ENCODE measurements around the gene TNMD. TPM values are rescaled to one million over a fixed set of nuclear protein-coding genes. Genes with fewer than 3 reads are reported as not detected.
A peak's percentile ranks its signal among the peaks of the same experiment; 100 is the strongest.

The TNMD gene
- total RNA-seq, 1 donor from 2014 or later: not detected

- Mint-ChIP-seq H3K27ac (ENCODE audit: unreplicated experiment) (no peak overlapping the region), H3K27me3 (ENCODE audit: unreplicated experiment) (no peaks in the 10 kb centered on the region), H3K36me3 (ENCODE audit: unreplicated experiment) (no peaks in the 10 kb centered on the region), H3K4me1 (ENCODE audit: low read depth, unreplicated experiment) (peaks cover 2% of the 10 kb centered on the region), H3K9me3 (ENCODE audit: unreplicated experiment) (no peaks in the 10 kb centered on the region), H3K4me3 (ENCODE audit: unreplicated experiment) (no peak overlapping the region)
- no peak for DNase-seq
- TF ChIP-seq CTCF (IDR thresholded peaks at IDR 0.05; ENCODE audit: partially characterized antibody, unreplicated experiment): no peak
Measured at GRCh38 chrX:100645106-100645505, 60.4 kb downstream of the TNMD start.

- Mint-ChIP-seq H3K9me3 (ENCODE audit: unreplicated experiment) (no peaks in the 10 kb centered on the region), H3K4me3 (ENCODE audit: unreplicated experiment) (no peak overlapping the region), H3K4me1 (ENCODE audit: low read depth, unreplicated experiment) (peaks cover 2% of the 10 kb centered on the region), H3K27me3 (ENCODE audit: unreplicated experiment) (no peaks in the 10 kb centered on the region), H3K27ac (ENCODE audit: unreplicated experiment) (no peak overlapping the region), H3K36me3 (ENCODE audit: unreplicated experiment) (no peaks in the 10 kb centered on the region)
- no peak for TF ChIP-seq CTCF (IDR thresholded peaks at IDR 0.05; ENCODE audit: partially characterized antibody, unreplicated experiment)
- no peak for DNase-seq
Measured at GRCh38 chrX:100647095-100647494, 62.4 kb downstream of the TNMD start.

- peaks cover 2% of the 10 kb centered on the region for H3K4me1 Mint-ChIP-seq (ENCODE audit: low read depth, unreplicated experiment)
- H3K27ac Mint-ChIP-seq (ENCODE audit: unreplicated experiment): no peak overlapping the region
- no peaks in the 10 kb centered on the region for H3K36me3 Mint-ChIP-seq (ENCODE audit: unreplicated experiment)
- no peak for DNase-seq
- H3K9me3 Mint-ChIP-seq (ENCODE audit: unreplicated experiment): no peaks in the 10 kb centered on the region
- no peak for TF ChIP-seq CTCF (IDR thresholded peaks at IDR 0.05; ENCODE audit: partially characterized antibody, unreplicated experiment)
- H3K27me3 Mint-ChIP-seq (ENCODE audit: unreplicated experiment): peaks cover 1% of the 10 kb centered on the region
- no peak overlapping the region for H3K4me3 Mint-ChIP-seq (ENCODE audit: unreplicated experiment)
Measured at GRCh38 chrX:100647739-100648138, 63.0 kb downstream of the TNMD start.

GRCh38 chrX:100648458-100649417 lies 64.0 kb downstream of the TNMD start:
- Mint-ChIP-seq H3K4me3 (ENCODE audit: unreplicated experiment) (no peak overlapping the region), H3K36me3 (ENCODE audit: unreplicated experiment) (no peaks in the 10 kb centered on the region), H3K9me3 (ENCODE audit: unreplicated experiment) (no peaks in the 10 kb centered on the region), H3K4me1 (ENCODE audit: low read depth, unreplicated experiment) (peaks cover 2% of the 10 kb centered on the region), H3K27ac (ENCODE audit: unreplicated experiment) (peak overlapping the region; percentile 17), H3K27me3 (ENCODE audit: unreplicated experiment) (peaks cover 1% of the 10 kb centered on the region)
- no peak for TF ChIP-seq CTCF (IDR thresholded peaks at IDR 0.05; ENCODE audit: partially characterized antibody, unreplicated experiment)
- no peak for DNase-seq

Other genes with a start within 250 kb of the TNMD start
- 4.1 TPM for gene PCDH19, start 174.7 kb upstream of the TNMD start, total RNA-seq (ENCODE audit: unreplicated experiment)
- gene TSPAN6, start 51.9 kb downstream of the TNMD start, total RNA-seq (ENCODE audit: unreplicated experiment): 25.7 TPM
- gene SRPX2, start 59.3 kb downstream of the TNMD start, total RNA-seq (ENCODE audit: unreplicated experiment): not detected
- gene SYTL4, start 147.2 kb downstream of the TNMD start, total RNA-seq (ENCODE audit: unreplicated experiment): 0.25 TPM
- gene CSTF2, start 235.5 kb downstream of the TNMD start, total RNA-seq (ENCODE audit: unreplicated experiment): 17.2 TPM

Measured in glutamatergic neuron (in vitro differentiated cells).